ENCODE data around the gene MS4A5.
A peak's percentile ranks its signal among the peaks of the same experiment; 100 is the strongest.

MS4A5 gene

DNA sequence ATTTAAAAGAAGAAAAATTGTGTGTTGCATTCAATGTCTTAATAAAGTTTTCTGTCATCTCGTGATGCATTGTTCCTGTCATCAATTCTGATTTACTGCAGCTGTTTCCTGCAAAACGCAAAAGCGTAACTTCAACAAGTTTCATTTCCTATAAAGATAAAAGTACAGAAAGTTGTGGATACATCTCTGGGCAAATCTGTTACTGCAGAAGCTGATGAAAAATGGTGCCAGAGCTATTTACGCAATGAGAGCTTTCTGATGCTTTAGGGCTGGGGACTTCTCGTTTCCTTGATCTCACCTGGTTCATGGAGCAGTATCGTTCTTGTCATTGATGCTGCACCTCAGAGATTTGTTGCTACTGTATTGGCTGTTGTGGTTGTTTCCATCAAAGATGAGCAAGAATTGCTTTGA, 47.7 kb downstream of the MS4A5 start:
- no peak for TF ChIP-seq ZFX (IDR thresholded peaks at IDR 0.05; ENCODE audit: borderline replicate concordance)
- TF ChIP-seq, protein P1, sequence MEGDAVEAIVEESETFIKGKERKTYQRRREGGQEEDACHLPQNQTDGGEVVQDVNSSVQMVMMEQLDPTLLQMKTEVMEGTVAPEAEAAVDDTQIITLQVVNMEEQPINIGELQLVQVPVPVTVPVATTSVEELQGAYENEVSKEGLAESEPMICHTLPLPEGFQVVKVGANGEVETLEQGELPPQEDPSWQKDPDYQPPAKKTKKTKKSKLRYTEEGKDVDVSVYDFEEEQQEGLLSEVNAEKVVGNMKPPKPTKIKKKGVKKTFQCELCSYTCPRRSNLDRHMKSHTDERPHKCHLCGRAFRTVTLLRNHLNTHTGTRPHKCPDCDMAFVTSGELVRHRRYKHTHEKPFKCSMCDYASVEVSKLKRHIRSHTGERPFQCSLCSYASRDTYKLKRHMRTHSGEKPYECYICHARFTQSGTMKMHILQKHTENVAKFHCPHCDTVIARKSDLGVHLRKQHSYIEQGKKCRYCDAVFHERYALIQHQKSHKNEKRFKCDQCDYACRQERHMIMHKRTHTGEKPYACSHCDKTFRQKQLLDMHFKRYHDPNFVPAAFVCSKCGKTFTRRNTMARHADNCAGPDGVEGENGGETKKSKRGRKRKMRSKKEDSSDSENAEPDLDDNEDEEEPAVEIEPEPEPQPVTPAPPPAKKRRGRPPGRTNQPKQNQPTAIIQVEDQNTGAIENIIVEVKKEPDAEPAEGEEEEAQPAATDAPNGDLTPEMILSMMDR (IDR thresholded peaks at IDR 0.05), result no peak
- H3K27ac ChIP-seq, result no peak overlapping the region

DNA sequence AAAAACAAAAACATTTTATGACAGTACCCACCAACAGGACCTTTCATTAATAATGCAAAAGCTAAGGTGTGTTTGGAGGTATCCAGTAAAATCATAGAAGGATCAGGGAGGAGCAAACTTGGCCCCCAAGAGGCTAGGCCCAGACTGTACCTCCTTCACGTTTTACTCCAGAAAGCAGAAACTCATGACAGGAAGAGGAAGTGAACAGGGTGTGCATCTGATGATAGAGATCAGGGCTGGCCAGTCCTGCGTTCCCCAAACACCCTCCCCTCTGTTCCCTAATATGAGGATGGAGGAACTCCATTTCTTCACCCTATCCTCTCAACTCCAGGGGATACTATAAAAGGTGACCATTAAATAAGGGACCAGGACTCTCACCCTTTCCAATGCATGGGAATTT, 53.0 kb downstream of the MS4A5 start:
- TF ChIP-seq, protein P1 (IDR thresholded peaks at IDR 0.05), result no peak
- no peak for TF ChIP-seq ZFX (IDR thresholded peaks at IDR 0.05; ENCODE audit: borderline replicate concordance)
- no peak overlapping the region for H3K27ac ChIP-seq

DNA sequence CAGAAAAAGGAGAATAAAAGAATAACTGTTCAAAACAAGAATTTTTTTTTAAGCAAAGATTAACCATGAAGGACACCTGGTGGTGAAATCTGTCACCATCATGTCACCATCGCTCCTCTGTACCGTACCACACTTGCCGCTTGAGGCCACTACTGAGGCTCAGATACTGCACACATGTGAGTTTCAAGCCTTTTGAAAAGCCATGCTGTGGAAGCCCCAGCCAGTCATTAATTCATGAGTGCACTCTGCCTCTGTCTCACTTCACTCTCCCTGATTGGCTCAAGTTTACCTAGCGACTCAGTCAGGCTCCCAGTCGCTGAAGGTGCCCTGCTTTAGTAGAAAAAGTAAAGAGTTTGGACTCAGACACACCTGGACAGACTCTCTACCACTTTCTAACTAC, 56.6 kb downstream of the MS4A5 start:
- TF ChIP-seq, protein P1 (IDR thresholded peaks at IDR 0.05), result peak; percentile 86
- TF ChIP-seq ZFX (IDR thresholded peaks at IDR 0.05; ENCODE audit: borderline replicate concordance), result no peak

DNA sequence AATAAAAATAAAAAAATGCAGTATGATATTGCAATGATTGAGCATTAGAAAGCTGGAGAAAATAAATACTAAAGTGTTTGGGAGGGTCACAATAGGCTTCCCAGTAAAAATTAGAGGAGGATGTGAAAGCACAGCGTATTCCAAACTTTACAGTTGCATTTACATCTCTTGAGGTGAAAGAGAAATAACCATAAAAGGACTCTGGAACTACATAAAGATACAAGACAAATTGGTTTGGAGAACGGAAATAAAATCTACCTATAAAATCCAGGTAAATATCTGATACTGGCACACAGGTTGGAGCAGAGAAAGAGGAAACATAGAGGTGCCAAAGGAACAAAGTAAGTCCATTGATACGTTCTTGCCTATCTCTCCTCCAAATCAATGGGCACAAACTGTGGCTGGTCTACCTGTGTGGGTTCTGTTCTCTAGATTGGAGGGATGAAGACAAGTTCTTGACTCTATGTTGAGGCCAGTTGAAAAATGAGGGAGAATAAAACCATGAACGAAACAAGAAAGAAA, 63.2 kb downstream of the MS4A5 start, which contains the start of gene MS4A12:
MS4A12 (plus strand) TSS at position 291 of the 522 bp plus-strand sequence. CDS start 4,541 bp downstream, outside the sequence.
- H3K27ac ChIP-seq, result no peak within 1 kb of the TSS
- TF ChIP-seq, protein P1 (IDR thresholded peaks at IDR 0.05), result no peak
- TF ChIP-seq ZFX (IDR thresholded peaks at IDR 0.05; ENCODE audit: borderline replicate concordance), result no peak

More for the DNA sequence above, 56.6 kb downstream of the MS4A5 start:
- no peak overlapping the region for H3K27ac ChIP-seq

DNA sequence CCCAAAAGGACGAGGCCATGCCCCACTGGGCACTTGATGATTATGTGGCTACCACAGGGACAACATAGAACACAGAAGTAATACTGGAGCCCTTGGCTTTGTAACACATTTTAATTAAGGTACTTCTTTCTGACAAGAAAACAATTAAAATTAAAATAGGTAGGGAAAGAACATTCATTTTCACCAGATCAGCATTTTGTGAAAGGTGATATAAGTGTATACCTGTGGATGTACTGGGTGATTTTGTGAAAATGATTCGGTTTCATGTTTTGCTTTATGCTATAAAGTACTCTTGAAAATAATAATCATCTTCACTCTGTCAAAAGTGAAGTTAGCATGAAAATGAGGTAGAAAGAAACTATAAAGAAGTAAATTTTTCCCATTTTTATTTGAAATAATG, 64.1 kb downstream of the MS4A5 start:
- TF ChIP-seq, protein P1 (IDR thresholded peaks at IDR 0.05), result no peak
- no peak for TF ChIP-seq ZFX (IDR thresholded peaks at IDR 0.05; ENCODE audit: borderline replicate concordance)
- H3K27ac ChIP-seq, result no peak overlapping the region
